Stimulated activated CD4-positive, alpha-beta T cell treated with anti-CD3 and anti-CD28 coated beads, Interleukin-4, amount 100 ng/mL, for 24 hours (primary cell): Measurements from ENCODE around the gene CHN2.

Experiments
- DNase-seq: peaks from one replicate; pipeline ENCODE4 v3.0.0-alpha.2; 2020

Gene CHN2

DNA sequence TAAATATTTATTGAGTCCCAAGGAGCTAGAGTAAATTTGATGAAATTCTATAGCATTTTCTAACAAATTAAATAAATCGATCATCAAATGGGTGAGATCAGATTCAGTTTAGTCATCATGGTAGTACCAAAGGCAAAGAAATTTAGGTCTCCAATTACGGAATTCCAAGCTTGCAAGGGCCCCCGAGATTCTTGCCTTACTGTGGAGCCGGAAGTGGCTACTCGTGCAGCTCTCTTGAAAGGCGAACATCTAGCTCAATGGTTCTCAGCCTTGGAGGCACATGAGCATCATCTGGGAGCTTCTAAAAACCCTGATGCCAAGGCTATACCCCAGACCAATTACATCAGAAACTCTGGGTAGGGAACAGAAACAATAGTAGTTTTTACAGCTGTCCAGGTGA lies 251.2 kb downstream of the CHN2 start:
- no peak for DNase-seq

DNA sequence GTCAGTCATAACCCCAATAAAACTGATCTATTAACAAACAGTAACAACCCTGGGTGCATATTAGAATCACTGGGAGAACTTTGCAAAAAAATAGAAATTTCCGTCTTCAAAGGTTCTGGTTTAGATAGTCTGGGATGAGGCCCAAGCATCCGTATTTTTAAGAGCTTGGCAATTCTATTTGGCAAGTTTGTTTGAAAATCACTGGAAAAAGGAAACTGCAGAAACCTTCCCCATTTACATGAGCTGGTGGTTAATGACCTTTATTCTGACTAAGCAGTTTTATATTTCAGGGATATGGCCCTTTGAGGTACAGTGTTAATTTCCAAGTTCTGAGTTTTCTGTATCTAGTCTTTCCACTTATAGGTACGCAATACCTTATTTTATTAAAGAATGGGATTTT lies 253.3 kb downstream of the CHN2 start:
- DNase-seq: no peak

DNA sequence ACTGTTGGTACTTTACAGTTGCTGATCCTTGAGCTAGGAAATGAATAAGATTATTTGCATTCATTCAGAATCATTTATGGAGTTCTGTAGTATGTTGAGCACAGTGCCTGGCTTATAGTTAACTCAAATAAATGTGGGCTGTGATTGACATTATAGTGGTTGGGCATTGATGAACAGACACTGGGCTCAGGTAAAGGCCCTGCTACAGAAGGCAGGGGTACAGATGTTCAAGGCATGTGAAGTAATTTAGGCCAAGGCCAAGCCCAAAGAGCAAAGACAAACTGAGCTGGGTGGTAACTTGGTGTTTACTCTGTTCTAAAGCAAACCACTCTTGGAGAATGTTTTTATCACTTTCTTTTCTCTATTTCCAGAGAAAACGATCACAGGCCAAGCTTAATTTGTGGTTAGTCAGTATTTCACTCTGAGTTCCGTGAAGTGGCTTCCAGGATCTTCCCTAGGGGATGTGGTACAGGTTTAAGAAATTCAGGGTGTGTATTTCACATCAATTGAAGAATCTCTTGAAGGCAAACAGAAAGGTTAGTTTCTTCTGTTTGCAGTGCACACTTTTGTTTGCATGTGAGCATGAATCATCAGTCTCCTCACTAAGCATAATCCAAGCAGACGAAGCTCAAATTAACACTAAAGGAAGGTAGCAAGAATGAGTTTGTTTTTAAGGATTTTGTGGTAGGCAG lies 255.1 kb downstream of the CHN2 start:
- DNase-seq: no peak

DNA sequence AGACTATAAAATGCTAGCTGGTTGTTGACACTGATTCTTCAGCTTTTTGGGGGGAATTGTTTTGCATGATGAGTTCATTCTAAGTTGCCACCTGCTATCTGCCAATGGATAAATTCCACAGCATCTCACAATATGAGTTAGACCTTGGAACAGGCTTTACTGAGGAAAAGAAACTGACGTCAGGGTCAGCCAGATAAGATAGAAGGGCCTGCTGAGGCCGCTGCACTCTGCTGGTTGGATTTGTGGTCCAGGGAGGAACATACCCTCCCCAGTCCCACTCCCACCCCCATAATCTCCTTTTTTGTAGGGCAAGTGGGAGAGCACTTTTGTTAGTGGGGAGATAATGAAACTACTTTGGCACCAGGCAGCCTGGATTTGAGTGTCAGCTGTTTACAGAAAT lies 258.4 kb downstream of the CHN2 start:
- no peak for DNase-seq

DNA sequence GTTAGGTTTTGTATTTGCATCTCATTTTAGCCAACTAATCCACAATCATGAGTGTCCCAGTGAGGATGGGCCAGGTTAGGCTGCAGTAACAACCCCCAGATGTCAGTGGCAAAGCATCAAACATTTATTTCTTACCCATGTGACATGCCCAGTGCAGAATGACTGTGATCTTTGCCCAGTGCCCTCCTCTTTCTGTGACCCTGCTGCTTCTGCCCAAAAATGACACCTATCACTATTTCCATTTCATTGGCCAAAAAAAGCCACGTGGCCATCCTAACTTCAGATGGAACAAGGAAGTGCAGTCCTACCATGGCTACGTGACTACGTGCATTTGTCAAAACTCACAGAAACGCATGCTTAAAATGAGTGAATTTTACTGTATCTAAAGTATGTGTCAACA lies 259.9 kb downstream of the CHN2 start:
- DNase-seq: no peak

DNA sequence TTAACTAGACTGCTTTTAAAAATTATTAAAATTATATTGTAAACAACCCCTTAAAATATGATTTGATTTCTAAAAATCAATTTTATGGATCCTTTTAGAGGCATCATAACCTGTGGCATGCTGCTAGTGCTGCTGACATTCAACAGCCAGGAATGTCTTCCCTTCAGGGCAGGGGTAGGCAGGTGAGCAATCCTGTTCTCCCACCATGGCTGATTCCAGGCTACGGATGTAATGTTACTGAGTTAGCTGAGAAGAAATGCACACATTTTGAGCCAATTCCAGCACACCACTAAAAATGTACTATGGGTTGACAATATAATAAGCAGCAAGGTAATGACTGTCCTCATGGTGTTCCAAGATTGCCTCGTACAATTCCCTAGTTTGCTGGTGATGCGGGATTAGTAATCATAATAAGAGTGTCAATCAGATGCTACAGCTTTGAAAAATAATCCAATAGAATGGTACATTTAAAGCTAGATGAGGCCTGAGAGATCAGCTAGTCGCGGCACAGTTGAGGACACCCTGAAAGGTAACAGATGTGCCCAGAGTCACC lies 260.4 kb downstream of the CHN2 start:
- no peak for DNase-seq

DNA sequence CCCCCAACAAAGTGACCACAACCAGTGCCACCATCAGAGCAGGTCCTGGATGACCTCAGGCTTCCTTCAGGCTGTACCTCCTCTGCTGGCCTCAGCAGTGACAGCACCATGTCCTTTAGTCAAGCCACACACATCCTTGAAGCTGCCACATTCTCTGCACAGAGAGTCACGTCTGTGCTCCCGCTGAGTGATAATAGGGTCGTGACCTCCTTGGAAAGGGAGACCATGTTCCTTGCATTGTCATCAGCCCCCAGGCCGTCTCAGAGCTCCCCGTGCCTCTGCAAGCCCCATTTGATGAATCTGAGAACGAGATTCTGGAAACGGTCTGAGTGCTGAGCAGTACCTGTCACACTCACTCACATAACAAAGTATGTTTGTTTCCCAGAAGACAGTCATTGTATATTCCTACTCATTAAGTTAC lies 262.6 kb downstream of the CHN2 start:
- DNase-seq: no peak

DNA sequence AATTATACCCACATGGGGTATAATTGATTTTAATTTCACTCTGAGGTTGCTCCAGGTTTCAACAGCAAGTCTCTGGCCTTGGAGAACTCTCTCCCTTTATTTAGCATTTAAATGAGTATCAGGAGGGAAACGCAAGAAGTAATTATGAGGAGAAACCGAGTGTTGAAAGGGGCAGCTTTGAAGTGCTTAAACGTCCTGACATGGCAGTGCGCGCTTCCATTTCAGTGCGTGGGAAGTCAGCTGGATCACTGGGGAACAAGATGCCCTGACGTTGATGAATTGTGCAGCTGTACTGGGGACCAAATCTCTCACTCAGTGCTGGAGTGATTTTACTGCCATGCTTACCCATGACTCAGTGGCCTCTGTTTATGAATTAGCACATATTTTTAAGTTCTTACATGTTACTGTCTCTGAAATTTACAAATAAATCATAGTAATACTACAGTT lies 263.0 kb downstream of the CHN2 start:
- no peak for DNase-seq

DNA sequence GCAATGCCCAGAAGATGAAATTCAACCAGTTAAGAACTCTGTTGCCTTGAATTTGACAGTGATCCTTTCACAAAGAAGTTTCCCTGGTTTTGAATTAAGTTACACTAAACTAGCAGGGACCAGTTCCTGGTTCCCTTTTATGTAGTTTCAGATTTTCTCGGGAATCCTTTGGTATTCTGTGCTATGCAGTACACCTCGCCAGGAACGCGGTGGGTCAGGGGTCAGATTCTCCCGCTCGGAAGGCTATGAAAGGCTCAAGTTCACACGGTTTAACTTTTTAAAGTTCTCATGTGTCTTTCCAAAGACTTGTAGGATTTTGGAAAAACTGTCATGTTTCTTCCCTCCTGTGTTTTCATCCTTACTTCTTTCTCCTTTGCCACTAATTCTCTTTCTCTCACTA lies 264.4 kb downstream of the CHN2 start:
- no peak for DNase-seq

DNA sequence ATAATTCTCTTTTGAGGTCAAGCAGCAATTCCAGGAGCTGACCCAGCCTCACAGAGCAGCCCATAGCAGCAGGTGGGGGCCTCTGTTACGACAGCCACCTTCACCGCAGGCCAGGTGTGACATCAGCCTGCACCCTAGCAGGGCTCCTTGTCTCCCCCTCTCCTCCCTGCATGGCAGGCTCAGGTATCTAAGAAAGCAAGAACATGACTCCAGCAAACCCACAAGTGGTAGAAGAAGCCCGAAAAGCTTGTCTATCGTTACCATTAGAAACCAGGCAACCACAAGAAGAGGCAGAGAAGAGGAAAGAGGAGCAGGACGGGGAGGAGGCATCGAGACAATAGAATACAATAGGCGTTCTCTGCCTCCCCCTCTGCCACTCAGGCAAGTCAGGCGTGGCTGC lies 265.0 kb downstream of the CHN2 start:
- no peak for DNase-seq

DNA sequence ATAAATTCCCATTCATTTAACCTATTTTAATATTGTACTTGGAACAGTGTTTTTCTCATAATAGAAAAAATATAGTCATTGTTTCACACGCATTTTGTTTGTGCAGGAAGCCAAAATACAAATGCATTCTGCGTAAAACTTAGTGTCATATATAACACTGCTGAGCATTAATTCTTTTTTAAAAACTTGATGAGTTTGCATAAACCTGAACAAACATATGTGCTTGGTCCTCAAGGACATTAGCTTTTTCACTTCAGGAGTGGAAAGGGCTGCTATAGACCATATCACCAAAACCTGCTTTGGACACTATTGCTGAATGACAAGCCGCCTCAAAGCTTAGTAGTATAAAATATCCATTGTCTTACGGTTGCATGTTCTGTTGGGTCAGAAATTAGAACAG lies 267.4 kb downstream of the CHN2 start:
- DNase-seq: no peak

DNA sequence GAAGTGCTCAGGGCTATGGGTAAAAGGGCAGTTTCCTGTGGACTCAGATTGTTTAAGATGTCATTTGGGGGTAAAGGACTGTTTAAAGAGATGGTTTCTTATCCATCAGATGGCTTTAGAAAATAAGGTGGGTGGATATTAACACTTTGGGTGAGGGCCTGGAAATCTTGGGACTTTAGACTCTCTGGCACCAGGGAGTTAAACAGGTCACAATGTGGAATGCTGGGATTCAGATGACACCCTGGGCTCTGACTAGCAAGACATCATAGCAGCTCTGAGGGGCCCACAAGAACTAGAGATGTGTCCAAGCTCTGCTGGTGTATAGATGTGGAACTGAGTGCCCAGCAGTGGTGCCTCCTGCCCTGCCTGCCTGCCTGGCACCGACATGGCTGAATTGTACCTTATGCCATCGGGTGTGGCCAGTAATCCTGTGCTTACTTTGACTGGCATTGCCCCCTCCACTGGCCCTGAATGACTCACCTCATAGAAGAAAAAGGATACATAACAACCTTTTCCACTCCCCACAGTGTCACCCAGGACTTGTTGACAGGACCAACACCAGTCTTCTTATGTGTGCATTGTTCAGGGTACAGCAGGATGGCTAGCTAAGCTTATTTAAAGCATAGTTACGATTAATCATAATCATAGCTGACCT lies 269.1 kb downstream of the CHN2 start:
- DNase-seq: no peak

DNA sequence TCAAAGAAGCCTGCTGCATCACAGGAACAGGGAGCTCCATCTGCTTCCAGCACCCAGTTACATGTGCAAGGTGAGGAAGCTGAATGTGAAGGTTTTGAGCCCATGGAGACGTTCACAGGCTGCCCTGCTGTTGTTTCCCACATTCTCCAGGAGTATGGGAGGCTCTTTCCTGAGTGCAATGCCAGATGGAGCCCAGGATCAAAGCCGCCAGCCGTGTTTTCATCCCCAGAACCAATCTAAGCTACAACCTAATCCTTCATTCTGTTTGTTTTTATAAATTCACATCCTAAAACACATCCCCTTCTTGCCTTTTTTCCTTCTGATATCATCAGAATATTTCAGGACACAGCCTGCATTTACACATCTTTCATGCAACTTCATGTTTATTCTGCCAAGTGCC lies 270.2 kb downstream of the CHN2 start:
- DNase-seq: no peak

DNA sequence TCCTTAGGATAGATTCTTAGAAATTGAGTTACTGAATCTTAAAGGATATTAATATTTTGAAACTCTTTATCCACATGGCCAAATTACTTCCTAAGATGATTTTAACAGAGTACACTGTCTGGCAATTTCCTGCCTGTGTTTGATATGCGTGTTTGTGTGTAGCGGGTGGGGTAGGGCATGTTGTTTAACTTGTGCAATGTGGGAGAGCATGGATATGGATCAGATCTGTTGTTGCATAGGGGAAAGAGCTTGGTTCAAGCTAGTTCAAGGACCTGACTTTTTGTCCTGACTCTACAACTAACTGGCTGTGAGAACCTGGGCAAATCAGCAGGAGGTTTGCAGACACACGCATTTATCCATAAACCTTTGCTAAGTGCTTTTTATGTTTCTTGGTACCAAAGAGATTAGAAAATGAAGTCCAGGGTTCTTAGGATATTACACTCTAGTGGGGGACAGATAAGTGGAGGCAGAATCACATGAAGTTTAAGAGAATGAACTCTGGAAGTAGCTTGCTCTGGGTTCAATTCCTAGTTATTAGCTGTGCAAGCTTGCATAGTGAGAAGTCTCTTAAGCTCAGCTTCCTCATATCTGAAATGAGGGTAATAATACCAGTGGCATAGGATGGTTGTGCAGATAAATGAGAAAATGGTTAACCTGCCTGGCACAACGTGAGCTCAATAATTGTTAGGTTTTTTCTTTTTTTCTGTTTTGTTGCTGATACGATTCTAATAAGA lies 272.8 kb downstream of the CHN2 start:
- no peak for DNase-seq

DNA sequence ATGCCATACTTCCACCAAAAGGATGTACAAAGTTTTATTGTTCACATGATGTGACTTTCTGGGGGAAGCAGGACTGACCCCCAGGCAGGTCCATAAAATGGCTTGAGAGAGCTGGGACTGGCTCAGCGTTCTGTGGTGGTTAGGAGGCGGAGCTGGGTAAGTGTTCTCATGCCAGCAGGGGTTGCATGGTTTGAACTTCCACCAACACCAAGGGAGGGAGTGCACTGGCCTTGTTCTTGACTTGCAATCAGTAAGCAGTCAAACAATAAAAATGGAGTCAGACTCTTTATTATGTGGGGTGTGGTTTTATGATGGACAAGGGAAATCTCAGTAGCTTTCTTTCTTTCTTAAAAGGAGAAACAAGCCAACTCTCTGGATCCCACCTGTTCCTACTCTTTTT lies 273.6 kb downstream of the CHN2 start:
- DNase-seq: no peak

DNA sequence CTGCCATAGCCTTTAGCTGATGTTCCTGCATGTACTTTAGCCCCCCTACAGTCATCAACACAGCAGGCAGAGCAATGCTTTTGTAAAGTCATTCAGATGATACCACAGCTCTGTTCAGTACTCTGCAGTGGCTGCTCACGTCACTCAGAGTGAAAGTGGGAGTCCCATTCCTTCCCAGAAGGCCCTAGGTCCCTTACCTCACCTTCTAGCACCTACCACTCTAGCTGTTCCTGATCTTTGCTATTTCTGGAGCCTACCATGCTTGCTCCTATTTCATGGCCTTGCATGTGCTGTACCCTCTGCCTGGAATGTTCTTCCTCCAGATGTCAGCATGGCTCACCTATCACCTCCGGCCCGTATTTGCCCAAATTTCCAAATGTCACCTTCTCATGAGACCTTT lies 274.7 kb downstream of the CHN2 start:
- no peak for DNase-seq

DNA sequence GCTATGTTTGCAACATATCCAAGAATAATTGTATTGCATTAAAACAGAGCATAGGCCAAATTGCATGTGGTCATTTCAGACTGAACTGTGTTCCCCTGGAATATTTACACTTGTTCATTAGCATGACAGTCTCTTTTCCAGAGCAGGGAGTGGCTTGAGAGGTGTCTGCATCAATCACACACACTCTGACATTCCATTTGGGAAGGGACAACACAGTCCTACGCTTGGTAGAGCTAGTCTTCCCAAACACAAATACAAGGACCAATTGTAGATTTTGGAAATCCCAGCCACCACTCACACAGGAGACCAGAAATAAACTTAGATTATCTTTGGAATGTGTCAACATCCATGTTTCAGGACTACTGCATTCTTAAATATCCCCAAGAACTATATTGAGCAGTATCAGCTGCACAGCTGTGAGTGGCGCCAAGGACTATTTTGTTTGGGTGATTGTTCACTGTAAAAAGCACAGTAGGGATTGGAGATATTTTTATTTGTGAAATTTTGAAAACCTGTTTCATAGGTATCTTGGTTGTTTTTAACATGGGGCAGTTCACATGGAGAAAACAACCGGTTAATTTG lies 275.5 kb downstream of the CHN2 start:
- DNase-seq: no peak

DNA sequence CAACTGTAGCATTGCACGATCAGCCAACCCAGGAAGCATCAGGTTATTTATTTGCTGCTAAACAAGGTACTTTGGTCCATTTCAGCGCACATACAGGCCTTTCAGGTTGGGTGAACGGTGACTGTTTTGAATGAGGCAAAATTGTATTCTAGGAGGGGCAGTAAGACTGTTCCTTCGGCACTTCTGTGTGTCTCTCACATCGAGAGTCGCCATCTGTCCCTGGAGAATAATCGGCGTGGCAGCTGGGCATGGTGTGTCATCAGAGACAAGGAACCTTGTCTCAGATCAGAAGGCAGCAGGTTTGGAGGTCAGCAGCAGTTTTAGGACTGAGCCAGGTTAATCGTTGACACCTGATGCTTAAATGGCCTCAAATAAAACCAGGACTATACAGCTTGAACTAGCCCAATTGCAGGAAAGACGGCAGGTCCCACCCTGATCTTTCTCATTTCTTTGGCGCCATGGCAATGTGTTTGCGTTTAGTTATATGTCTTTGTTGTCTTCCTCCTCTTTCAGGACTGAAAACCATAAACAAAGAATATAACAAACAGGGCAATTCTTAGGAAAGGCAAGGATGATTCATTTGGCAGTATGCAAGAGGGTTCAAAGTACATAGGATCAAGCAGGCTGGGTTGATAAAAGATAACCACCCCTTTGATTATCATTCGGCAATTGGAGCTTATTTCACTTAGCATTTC lies 277.0 kb downstream of the CHN2 start:
- DNase-seq: no peak

DNA sequence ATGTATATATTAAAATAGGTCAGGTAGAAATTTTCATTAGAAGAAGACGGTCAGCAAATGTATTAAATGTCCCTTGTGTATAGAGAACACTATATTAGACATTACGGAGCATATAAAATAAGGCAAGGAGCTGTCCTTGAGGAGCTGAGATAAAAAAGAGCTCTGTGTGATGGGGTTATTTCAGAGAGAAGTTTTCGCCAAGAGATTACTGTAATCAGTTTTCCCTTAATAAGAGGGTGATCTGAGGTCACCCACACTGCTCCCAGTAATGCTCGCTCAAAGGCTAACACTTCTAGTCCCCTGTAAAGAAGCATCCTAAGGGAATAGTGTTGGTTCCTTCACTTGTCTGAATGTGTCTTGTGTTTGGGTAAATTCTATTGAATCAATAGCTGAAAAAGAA lies 282.3 kb downstream of the CHN2 start:
- DNase-seq: no peak

DNA sequence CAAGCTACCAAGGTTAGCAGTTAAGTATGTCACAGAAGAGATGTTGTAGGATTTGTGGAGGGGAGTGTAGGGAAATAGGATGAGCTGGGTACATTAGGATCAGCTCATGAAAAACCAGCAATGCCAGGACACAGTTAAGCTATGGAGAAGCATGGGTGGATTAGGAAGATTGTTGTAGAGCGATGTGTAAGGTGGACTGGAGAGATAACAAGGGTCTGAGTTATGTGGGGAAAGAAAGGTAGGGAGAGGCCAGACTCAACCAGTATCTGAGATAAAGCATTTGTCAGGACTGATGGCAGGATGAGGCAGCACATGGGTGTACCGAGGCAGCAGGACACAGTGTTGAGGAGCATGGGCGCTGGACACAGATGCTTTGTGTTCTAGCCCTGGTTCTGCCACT lies 283.7 kb downstream of the CHN2 start:
- no peak for DNase-seq

DNA sequence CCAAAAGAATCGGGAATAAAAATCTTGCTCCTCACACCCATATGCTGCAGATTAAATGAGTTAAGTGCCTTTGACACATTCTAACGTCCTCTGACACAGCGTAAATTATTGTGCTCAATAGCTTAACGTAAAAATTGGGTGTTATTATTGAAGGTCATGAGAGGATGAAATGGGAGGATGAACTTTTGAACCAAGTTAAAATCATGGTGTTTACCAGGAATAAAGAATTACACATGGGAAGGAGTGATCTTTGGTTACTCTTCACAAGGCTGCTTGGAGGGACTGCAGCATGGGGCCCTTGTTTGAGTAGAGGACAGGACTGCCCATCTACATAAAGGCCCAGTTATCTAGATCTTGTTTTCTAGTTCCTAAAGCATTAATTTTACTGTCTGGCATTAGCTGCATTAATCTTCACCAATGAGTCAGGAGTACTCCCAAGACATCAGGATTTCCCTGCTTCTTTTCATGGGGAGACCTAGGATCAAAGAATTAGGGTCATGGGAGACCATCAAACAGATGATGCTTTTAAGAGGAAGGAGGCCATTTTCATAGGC lies 284.2 kb downstream of the CHN2 start:
- DNase-seq: no peak
